Stromal cell of bone marrow (primary cell): Measurements from ENCODE around the gene CHIC2.
A peak's percentile ranks its signal among the peaks of the same experiment; 100 is the strongest.

Source experiments
- DNase-seq: peaks from one replicate; pipeline ENCODE4 v3.0.0-alpha.2; 2012; ENCODE audit warnings: low read depth

Gene CHIC2

DNA sequence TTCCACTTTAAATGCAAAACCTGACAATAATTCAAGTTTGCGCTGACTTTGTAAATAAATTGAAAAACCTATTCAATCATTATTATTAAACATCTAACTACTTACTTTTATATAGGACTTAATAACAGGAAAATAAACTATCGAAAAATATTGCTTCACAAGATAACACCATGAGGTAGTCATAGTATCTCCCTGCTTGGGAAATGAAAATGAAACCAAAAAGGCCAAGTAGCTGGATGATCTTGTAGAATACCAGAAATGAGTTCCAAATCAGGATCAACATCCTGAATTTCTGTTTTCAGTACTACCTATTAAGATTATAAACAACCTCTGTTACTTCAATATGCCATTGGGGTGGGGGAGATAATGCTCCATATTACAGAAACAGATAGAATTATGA, 58.9 kb downstream of the CHIC2 start:
- DNase-seq: peak; percentile 36

DNA sequence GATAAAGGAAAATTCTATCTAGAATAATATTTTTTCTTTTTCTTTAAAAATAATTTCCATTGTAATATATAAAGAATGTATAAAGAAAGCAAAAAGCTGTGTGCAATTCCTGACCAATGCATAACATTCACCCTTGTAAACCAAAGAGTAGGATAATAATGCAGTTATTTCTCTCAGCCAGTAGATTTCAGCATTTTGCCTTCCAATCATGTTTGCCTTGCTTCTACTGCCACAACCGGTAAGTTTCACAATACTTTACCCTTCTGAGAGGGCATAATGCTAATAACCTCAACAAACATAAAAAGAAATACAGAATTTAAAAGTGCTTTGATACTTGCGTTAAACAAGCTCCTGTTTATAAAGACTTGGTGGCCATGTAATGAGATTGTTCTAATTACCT, 59.9 kb downstream of the CHIC2 start:
- DNase-seq: no peak

DNA sequence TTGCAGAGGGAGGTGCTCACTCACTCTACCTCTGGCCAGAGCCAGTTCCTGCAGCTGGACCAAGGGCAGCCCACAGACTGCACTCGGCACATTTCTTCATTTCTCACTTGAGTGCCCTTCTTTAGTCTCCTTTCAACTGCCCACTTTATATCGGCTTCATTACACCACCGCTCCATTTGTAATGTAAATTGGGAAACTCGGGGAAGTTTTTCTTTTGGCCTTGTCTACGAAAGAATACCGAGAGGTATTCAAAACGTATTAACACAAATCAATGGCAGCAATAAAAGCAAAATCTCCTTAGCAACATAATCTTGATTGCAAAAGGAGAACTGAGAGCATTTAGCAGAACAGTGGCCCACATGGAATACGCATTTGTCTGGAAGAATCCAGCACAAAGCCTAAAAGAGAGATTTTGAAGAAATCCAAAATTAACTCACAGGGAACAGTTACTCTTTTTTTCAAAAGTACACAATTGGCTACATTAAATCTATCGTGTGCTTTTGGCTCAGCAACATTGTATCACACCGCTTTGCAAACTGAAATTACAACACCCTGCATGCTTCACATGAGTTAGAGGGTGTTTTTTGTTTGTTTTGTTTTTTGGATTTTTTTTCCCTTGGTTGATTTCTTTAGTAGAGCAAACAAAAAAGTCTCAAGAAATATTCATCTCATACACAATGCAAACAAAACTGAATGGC, 62.6 kb downstream of the CHIC2 start:
- no peak for DNase-seq

- DNase-seq: no peak
Observed at GRCh38 chr4:53997898-53998297, 66.5 kb downstream of the CHIC2 start.

- DNase-seq: no peak
Observed at GRCh38 chr4:53994382-53995102, 69.9 kb downstream of the CHIC2 start.

- no peak for DNase-seq
Observed at GRCh38 chr4:53992785-53993184, 71.6 kb downstream of the CHIC2 start.

GRCh38 chr4:53991821-53992220, 72.6 kb downstream of the CHIC2 start:
- no peak for DNase-seq

GRCh38 chr4:53990641-53991040, 73.8 kb downstream of the CHIC2 start:
- no peak for DNase-seq

DNA sequence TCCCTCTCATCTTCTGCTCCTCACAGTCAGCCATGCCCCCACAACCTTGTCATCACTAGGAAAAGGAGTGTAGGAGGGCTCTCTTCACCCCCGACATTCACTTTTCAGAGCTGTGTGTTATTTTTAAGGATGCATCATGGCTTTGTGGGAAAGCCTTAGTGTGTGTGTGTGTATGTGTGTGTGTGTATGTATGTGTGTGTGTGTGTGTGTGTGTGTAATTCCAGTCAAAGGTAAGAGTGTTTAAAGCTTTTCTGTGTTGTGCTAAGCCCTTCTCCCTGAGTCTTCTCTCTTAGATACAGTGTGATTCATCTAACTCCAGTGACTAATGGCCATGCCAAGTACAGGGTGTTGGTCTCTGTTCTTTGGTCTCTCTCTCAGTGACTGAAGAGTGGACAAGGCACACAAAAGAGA, 76.6 kb downstream of the CHIC2 start:
- DNase-seq: peak; percentile 65

DNA sequence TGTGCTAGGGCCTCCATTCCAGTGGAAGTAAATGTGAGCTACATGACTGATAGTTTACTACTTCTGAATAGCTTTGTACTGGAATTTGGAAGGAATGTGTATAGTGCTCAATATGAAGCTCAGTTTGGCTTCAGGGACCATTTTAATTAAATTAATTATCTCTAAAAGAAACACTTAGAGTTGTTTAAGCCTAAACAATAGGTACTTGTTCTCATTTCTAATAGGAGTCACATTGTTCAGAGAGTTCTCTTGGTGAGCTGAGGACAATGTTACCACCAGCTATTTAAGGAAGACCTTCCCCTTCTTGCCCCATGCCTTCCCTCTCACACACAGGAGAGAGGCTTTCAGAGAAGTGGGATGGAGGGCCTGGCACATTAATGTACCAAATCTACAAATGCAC, 78.3 kb downstream of the CHIC2 start:
- no peak for DNase-seq

DNA sequence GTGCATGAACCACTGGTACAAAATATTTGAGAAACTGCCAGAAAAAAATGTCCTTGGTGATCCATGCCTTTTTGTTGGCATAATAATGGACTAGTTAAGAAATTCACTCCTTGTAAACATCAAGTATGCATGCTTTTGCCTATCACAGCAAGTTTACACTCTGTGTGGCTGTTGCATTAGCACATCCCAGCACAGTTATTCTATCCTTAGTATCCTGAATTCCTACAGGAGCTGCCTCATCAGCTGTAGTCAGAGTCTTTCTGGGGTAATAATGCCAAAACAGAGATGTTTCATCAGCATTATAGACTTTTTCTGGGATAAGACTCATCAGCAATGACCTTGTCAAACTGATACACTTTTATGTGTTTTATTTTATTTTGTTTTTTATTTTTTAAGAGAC, 82.8 kb downstream of the CHIC2 start:
- peak; percentile 23 for DNase-seq

DNA sequence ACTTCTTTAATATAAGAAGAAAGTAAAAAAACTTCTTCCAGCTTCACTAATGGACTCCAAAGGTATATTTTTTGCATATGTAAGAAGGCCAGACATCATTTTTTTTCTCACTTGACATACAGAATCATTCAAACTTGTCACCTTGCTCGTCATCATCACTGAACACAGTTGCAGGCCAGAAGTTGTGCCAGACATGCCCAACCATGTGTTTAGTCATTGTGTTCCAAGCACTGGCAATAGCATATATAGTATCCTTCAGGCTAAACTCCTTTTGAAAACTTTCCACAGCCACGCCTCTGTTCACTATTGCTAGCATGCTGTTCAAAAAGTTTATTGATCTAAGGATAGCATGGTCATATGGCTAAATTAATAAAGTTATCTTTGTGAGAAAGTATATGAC, 83.3 kb downstream of the CHIC2 start:
- DNase-seq: no peak

GRCh38 chr4:53974561-53974960, 89.8 kb downstream of the CHIC2 start:
- no peak for DNase-seq

- peak; percentile 38 for DNase-seq
Observed at GRCh38 chr4:53967986-53968385, 96.4 kb downstream of the CHIC2 start.

GRCh38 chr4:53963781-53964180, 100.6 kb downstream of the CHIC2 start:
- DNase-seq: no peak

GRCh38 chr4:53963336-53963735, 101.1 kb downstream of the CHIC2 start:
- DNase-seq: no peak

DNA sequence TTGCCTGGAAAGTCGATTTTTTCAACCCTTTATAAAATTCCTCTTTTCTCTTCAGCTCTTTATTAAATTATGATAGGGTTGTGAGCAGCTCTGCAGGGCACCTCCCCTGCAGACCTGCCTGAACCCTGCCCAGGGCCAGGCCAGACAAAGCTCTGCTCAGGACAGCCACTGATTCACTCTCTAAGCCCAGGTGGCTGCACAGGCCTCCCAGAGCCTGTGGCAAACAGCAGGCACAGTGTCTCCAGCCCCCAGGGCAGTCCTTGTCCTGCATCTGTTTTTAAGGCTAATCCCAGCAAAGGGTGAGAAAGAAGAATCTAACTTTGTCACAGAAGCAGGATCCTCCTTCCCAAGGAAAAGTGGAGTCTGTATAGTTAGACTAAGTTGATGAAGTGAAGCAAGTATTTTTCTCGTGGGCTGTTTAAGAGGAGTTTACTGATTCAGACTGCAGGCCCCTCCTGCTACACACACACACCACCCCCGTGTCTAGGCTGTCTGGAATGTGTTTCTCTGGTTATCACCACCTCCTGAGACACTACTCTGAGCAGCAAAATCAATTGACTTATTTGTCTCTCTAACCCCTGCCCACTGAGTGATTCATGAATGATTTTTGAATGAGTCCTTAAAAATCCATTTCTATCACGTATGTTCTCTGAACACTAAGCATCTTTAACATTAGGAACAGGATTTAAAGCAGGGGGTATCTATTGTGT, 101.7 kb downstream of the CHIC2 start:
- peak; percentile 54 for DNase-seq

DNA sequence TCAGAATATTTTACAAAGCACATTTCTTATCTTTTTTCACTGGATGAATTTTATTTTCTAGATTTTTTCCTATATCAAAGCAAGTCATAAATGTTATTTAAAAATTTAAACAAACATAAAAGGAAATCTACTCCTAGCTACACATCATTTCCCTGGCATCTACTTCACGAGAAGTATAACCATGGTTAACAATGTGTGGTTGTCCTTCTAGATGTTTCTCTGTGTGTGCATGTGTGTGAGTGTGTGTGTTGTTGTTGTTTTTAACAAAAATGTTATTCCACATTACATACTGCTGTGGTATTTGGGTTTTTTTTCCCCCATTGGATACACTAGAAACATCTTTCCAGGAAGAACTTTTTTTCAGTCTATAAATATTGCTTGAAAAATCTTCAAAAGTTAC, 103.1 kb downstream of the CHIC2 start:
- no peak for DNase-seq

GRCh38 chr4:53960843-53961242, 103.6 kb downstream of the CHIC2 start:
- DNase-seq: no peak
